SKM-1 (cell line): ENCODE measurements around the gene DAB2IP.
A peak's percentile ranks its signal among the peaks of the same experiment; 100 is the strongest.

ENCODE experiments used
- DNase-seq: peaks from one replicate; lab custom pipeline; 2025; ENCODE audit not compliant: unreplicated experiment; lab: John Stamatoyannopoulos, UW

Gene DAB2IP

GRCh38 chr9:121625590-121625989 is 25.8 kb upstream of the DAB2IP start:
- DNase-seq = no peak

GRCh38 chr9:121626012-121626411 is 25.4 kb upstream of the DAB2IP start:
- DNase-seq = no peak

- DNase-seq = no peak
Measured at GRCh38 chr9:121627427-121627826, 24.0 kb upstream of the DAB2IP start.

- DNase-seq = no peak
Measured at GRCh38 chr9:121628401-121628800, 23.0 kb upstream of the DAB2IP start.

GRCh38 chr9:121631115-121631514 is 20.3 kb upstream of the DAB2IP start:
- DNase-seq = no peak

- DNase-seq = no peak
Measured at GRCh38 chr9:121631978-121632418, 19.4 kb upstream of the DAB2IP start.

GRCh38 chr9:121633119-121633714 is 18.2 kb upstream of the DAB2IP start:
- DNase-seq = no peak

- DNase-seq = no peak
Measured at GRCh38 chr9:121633736-121634135, 17.7 kb upstream of the DAB2IP start.

GRCh38 chr9:121634329-121635261 is 16.8 kb upstream of the DAB2IP start:
- peak; percentile 33 for DNase-seq

GRCh38 chr9:121635300-121635876 is 16.0 kb upstream of the DAB2IP start:
- no peak for DNase-seq

- DNase-seq = no peak
Measured at GRCh38 chr9:121636341-121636865, 15.0 kb upstream of the DAB2IP start.

- DNase-seq = no peak
Measured at GRCh38 chr9:121636978-121637712, 14.3 kb upstream of the DAB2IP start.

GRCh38 chr9:121637713-121638220 is 13.7 kb upstream of the DAB2IP start:
- DNase-seq = no peak

GRCh38 chr9:121638399-121638798 is 13.0 kb upstream of the DAB2IP start:
- no peak for DNase-seq

GRCh38 chr9:121638901-121639592 is 12.4 kb upstream of the DAB2IP start:
- no peak for DNase-seq

GRCh38 chr9:121639619-121640018 is 11.8 kb upstream of the DAB2IP start:
- DNase-seq = no peak

GRCh38 chr9:121640076-121640475 is 11.4 kb upstream of the DAB2IP start:
- no peak for DNase-seq

GRCh38 chr9:121640491-121641223 is 10.8 kb upstream of the DAB2IP start:
- DNase-seq = no peak

- no peak for DNase-seq
Measured at GRCh38 chr9:121641224-121641611, 10.2 kb upstream of the DAB2IP start.

GRCh38 chr9:121642758-121643157 is 8.7 kb upstream of the DAB2IP start:
- no peak for DNase-seq
